ENCODE data around the gene NGRN.

Gene NGRN

GRCh38 chr15:90230071-90230494 lies 35.4 kb upstream of the NGRN start:
- no peak for TF ChIP-seq ZNF8 (CRISPR knock-in tag; IDR thresholded peaks at IDR 0.05)
- TF ChIP-seq ESRRG (CRISPR knock-in tag; IDR thresholded peaks at IDR 0.05), result no peak
- TF ChIP-seq ZNF565 (CRISPR knock-in tag; conservative IDR thresholded peaks at IDR 0.05; ENCODE audit: low read depth), result no peak
- no peak for TF ChIP-seq GLIS3 (CRISPR knock-in tag; IDR thresholded peaks at IDR 0.05)
- TF ChIP-seq ZC3H10 (CRISPR knock-in tag; IDR thresholded peaks at IDR 0.05), result no peak
- TF ChIP-seq ARNTL (CRISPR knock-in tag; IDR thresholded peaks at IDR 0.05; ENCODE audit: borderline replicate concordance, low read depth), result no peak
- no peak for ATAC-seq

- ATAC-seq, result no peak
- no peak for TF ChIP-seq ZNF70 (CRISPR knock-in tag; IDR thresholded peaks at IDR 0.05)
Measured at GRCh38 chr15:90230610-90231009, 34.9 kb upstream of the NGRN start.

GRCh38 chr15:90231028-90232017 lies 34.1 kb upstream of the NGRN start:
- no peak for ATAC-seq
- TF ChIP-seq GLIS3 (CRISPR knock-in tag; IDR thresholded peaks at IDR 0.05) (no peak), SNAI2 (CRISPR knock-in tag; IDR thresholded peaks at IDR 0.05) (no peak), ZFP3 (CRISPR knock-in tag; IDR thresholded peaks at IDR 0.05) (no peak), BACH2 (CRISPR knock-in tag; IDR thresholded peaks at IDR 0.05; ENCODE audit: borderline replicate concordance) (no peak), TCF4 (CRISPR knock-in tag; IDR thresholded peaks at IDR 0.05; ENCODE audit: borderline replicate concordance) (no peak), POU6F1 (CRISPR knock-in tag; IDR thresholded peaks at IDR 0.05; ENCODE audit: borderline replicate concordance, low read depth) (no peak), PATZ1 (CRISPR knock-in tag; IDR thresholded peaks at IDR 0.05; ENCODE audit: borderline replicate concordance) (no peak)

- ATAC-seq, result no peak
- no peak for TF ChIP-seq SNAI2 (CRISPR knock-in tag; IDR thresholded peaks at IDR 0.05)
- 0 out of 2 replicates have a peak, but pooled peaks have one; percentile 54 for TF ChIP-seq ZNF70 (CRISPR knock-in tag; IDR thresholded peaks at IDR 0.05)
Measured at GRCh38 chr15:90232196-90232595, 33.3 kb upstream of the NGRN start.

GRCh38 chr15:90232941-90233386 lies 32.5 kb upstream of the NGRN start:
- peak; percentile 13 for ATAC-seq
- TF ChIP-seq ZNF70 (CRISPR knock-in tag; IDR thresholded peaks at IDR 0.05) (no peak), CREB5 (CRISPR knock-in tag; IDR thresholded peaks at IDR 0.05; ENCODE audit: low read depth) (no peak), GLIS3 (CRISPR knock-in tag; IDR thresholded peaks at IDR 0.05) (no peak), TCF4 (CRISPR knock-in tag; IDR thresholded peaks at IDR 0.05; ENCODE audit: borderline replicate concordance) (no peak), ZNF565 (CRISPR knock-in tag; conservative IDR thresholded peaks at IDR 0.05; ENCODE audit: low read depth) (no peak), POU6F1 (CRISPR knock-in tag; IDR thresholded peaks at IDR 0.05; ENCODE audit: borderline replicate concordance, low read depth) (no peak), ZNF8 (CRISPR knock-in tag; IDR thresholded peaks at IDR 0.05) (no peak), SNAI2 (CRISPR knock-in tag; IDR thresholded peaks at IDR 0.05) (no peak), ESRRG (CRISPR knock-in tag; IDR thresholded peaks at IDR 0.05) (no peak), ARNTL (CRISPR knock-in tag; IDR thresholded peaks at IDR 0.05; ENCODE audit: borderline replicate concordance, low read depth) (no peak), PPARA (CRISPR knock-in tag; IDR thresholded peaks at IDR 0.05; ENCODE audit: borderline replicate concordance) (no peak), TSHZ2 (CRISPR knock-in tag; IDR thresholded peaks at IDR 0.05) (no peak), ISL1 (CRISPR knock-in tag; IDR thresholded peaks at IDR 0.05) (no peak), BACH2 (CRISPR knock-in tag; IDR thresholded peaks at IDR 0.05; ENCODE audit: borderline replicate concordance) (no peak), ZC3H10 (CRISPR knock-in tag; IDR thresholded peaks at IDR 0.05) (no peak), CSRNP3 (CRISPR knock-in tag; IDR thresholded peaks at IDR 0.05) (no peak), ZFP30 (CRISPR knock-in tag; IDR thresholded peaks at IDR 0.05) (no peak), CSDC2 (CRISPR knock-in tag; IDR thresholded peaks at IDR 0.05) (no peak), OSR1 (CRISPR knock-in tag; IDR thresholded peaks at IDR 0.05) (no peak)

Data from SK-N-SH treated with all-trans-retinoic acid at 6 μM for 48 hours (cell line).